T1000 (cell line): ENCODE data around the gene SEPTIN5.
A peak's percentile ranks its signal among the peaks of the same experiment; 100 is the strongest.
"Not testable (repeated sequence)": the region's sequence is repeated elsewhere in the genome, so short reads cannot be mapped to it uniquely, and the experiment has no call there.

ENCODE experiments used
- DNase-seq: peaks from one replicate; lab custom pipeline; 2025; ENCODE audit warnings: mixed read lengths; lab: John Stamatoyannopoulos, UW

The SEPTIN5 gene

GRCh38 chr22:19720150-19720827, 6.0 kb downstream of the SEPTIN5 start:
- no peak for DNase-seq

GRCh38 chr22:19720999-19721329, 6.7 kb downstream of the SEPTIN5 start:
- no peak for DNase-seq

- no peak for DNase-seq
Measured at GRCh38 chr22:19721330-19722177, 7.3 kb downstream of the SEPTIN5 start.

- no peak for DNase-seq
Measured at GRCh38 chr22:19722178-19722981, 8.1 kb downstream of the SEPTIN5 start.

GRCh38 chr22:19722982-19723231, 8.6 kb downstream of the SEPTIN5 start:
- no peak for DNase-seq

GRCh38 chr22:19723232-19723982, 9.1 kb downstream of the SEPTIN5 start, which contains the start of gene GP1BB:
Gene GP1BB (plus strand): TSS chr22:19723539. CDS start chr22:19723570, 31 bp downstream.
- no peak for DNase-seq

- no peak for DNase-seq
Measured at GRCh38 chr22:19723983-19724827, 9.9 kb downstream of the SEPTIN5 start.

- DNase-seq, result no peak
Measured at GRCh38 chr22:19724927-19725661, 10.8 kb downstream of the SEPTIN5 start.

- DNase-seq, result not testable (repeated sequence)
Measured at GRCh38 chr22:19726064-19726788, 11.9 kb downstream of the SEPTIN5 start.

- DNase-seq, result no peak
Measured at GRCh38 chr22:19727310-19728150, 13.2 kb downstream of the SEPTIN5 start.

GRCh38 chr22:19728271-19728670, 14.0 kb downstream of the SEPTIN5 start:
- DNase-seq, result no peak

- DNase-seq, result no peak
Measured at GRCh38 chr22:19728836-19729235, 14.5 kb downstream of the SEPTIN5 start.

GRCh38 chr22:19729507-19729906, 15.2 kb downstream of the SEPTIN5 start:
- DNase-seq, result no peak

- DNase-seq, result no peak
Measured at GRCh38 chr22:19730198-19730597, 15.9 kb downstream of the SEPTIN5 start.

GRCh38 chr22:19730655-19731360, 16.5 kb downstream of the SEPTIN5 start:
- DNase-seq, result peak; percentile 75

- no peak for DNase-seq
Measured at GRCh38 chr22:19731361-19732135, 17.2 kb downstream of the SEPTIN5 start.

GRCh38 chr22:19732403-19733113, 18.3 kb downstream of the SEPTIN5 start:
- no peak for DNase-seq
